ENCODE results near the gene GDF9. TPM values are rescaled to one million over a fixed set of nuclear protein-coding genes. Genes with fewer than 3 reads are reported as not detected.

The GDF9 gene
- total and polyA plus RNA-seq, 2 donors (not counting 3 experiments of a cell fraction or from before 2014, with no cell fraction given), result 0.07 TPM; not detected in 1

DNA sequence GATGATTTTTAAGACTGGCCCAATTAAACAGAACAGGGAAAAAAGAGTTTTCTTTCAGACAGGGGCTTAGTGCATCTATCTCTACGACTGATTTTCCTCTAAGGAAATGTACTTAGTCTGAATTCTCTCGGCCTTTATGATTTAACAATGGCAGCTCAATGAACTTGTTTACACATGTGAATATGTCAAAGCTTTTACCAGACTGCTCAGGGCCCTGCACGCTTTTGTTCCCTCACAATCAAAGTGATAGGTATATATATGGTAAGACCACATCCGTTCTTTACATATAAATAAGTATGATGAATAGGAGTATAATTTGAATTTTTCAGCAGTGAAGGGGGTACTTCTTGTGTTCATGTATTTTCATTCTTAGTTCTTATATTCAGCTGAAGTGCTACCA is 34.8 kb upstream of the GDF9 start:
- ChIA-PET CTCF (interaction anchor here (0.5 to 1.4 kb wide), 3 partner anchors 9 to 119 kb away, joined by 3 to 4 read pairs (median 4); no protein-coding TSS in a partner anchor), POLR2A (no interaction called here)
- peaks cover 18 to 21% of the 10 kb centered on the region in 2 experiments for H3K36me3 ChIP-seq (ENCODE audit: control insufficient read depth in 2 of 2, extremely low read depth in 1 of 2, insufficient read depth in 2 of 2, low read length in 2 of 2)
- H3K9ac ChIP-seq (replicated peaks; ENCODE audit: extremely low read depth, insufficient read depth, low read length), result no peak overlapping the region
- H3K27ac ChIP-seq (ENCODE audit: insufficient read depth, low read depth, low read length), result no peak overlapping the region
- no peak overlapping the region for H2AFZ ChIP-seq (ENCODE audit: low read depth, low read length)
- no peak overlapping the region for H3K4me2 ChIP-seq (ENCODE audit: insufficient read depth, low read length)
- BruUV-seq (replicated peaks), result TSS peak; percentile 3
- FAIRE-seq, result no peak
- H3K9me1 ChIP-seq (replicated peaks; ENCODE audit: control insufficient read depth, extremely low read depth, insufficient read depth, low read length), result no peaks in the 10 kb centered on the region
- no peak overlapping the region for H3K4me3 ChIP-seq (replicated peaks in 1 of 3; ENCODE audit: insufficient read depth in 1 of 3, low read depth in 1 of 3, low read length in 3 of 3)
- intact Hi-C loops (cut with micrococcal nuclease), result no loop called here
- H3K9me3 ChIP-seq (replicated peaks; ENCODE audit: control insufficient read depth, insufficient read depth, low read length), result no peaks in the 10 kb centered on the region
- dilution Hi-C loops (cut with MboI; ENCODE audit: extremely low pct_ligation_motif_present, low sequenced_read_pairs), result no loop called here
- peaks cover 22% of the 10 kb centered on the region for H3K79me2 ChIP-seq (ENCODE audit: control insufficient read depth, insufficient read depth, low read length)
- TF ChIP-seq EZH2 (IDR thresholded peaks at IDR 0.05; ENCODE audit: borderline replicate concordance, low read depth, low read length, severe bottlenecking) (no peak), POLR2A (IDR thresholded peaks at IDR 0.05; ENCODE audit: low read depth, low read length) (no peak), POLR2AphosphoS5 (IDR thresholded peaks at IDR 0.05; ENCODE audit: insufficient read depth, low read depth, low read length) (no peak)
- no peaks in the 10 kb centered on the region for H3K27me3 ChIP-seq (ENCODE audit: control insufficient read depth in 2 of 2, insufficient read depth in 2 of 2, low read length in 2 of 2)
- peaks cover 6% of the 10 kb centered on the region for H4K20me1 ChIP-seq (replicated peaks; ENCODE audit: control insufficient read depth, extremely low read depth, insufficient read depth, low read length)
- no peak for DNase-seq (ENCODE audit: low read depth, low spot score)
- H3K4me1 ChIP-seq (ENCODE audit: control insufficient read depth, extremely low read depth, insufficient read depth, low read length), result peaks cover 8% of the 10 kb centered on the region

- no peaks in the 10 kb centered on the region for H3K27me3 ChIP-seq (ENCODE audit: control insufficient read depth in 2 of 2, insufficient read depth in 2 of 2, low read length in 2 of 2)
- ChIA-PET POLR2A (no interaction called here), CTCF (interaction anchor here (0.9 to 2.1 kb wide), 2 partner anchors 10 to 15 kb away, joined by 3 to 6 read pairs; no protein-coding TSS in a partner anchor)
- intact Hi-C loops (cut with micrococcal nuclease) (no loop called here), dilution Hi-C loops (cut with MboI; ENCODE audit: extremely low pct_ligation_motif_present, low sequenced_read_pairs) (no loop called here)
- H3K4me2 ChIP-seq (ENCODE audit: insufficient read depth, low read length), result no peak overlapping the region
- BruUV-seq (replicated peaks), result no TSS peak
- no peaks in the 10 kb centered on the region for H3K9me3 ChIP-seq (replicated peaks; ENCODE audit: control insufficient read depth, insufficient read depth, low read length)
- FAIRE-seq (no peak), DNase-seq (ENCODE audit: low read depth, low spot score) (no peak)
- peaks cover 10% of the 10 kb centered on the region for H3K79me2 ChIP-seq (ENCODE audit: control insufficient read depth, insufficient read depth, low read length)
- H2AFZ ChIP-seq (ENCODE audit: low read depth, low read length), result no peak overlapping the region
- TF ChIP-seq FOS (IDR thresholded peaks at IDR 0.05; ENCODE audit: borderline replicate concordance, insufficient read depth, low read length) (no peak), POLR2A (IDR thresholded peaks at IDR 0.05; ENCODE audit: low read depth, low read length) (no peak), POLR2AphosphoS5 (IDR thresholded peaks at IDR 0.05; ENCODE audit: insufficient read depth, low read depth, low read length) (no peak), JUN (IDR thresholded peaks at IDR 0.05; ENCODE audit: borderline replicate concordance, insufficient read depth, insufficient read length, low read depth) (no peak), MAX (IDR thresholded peaks at IDR 0.05; ENCODE audit: insufficient read depth, insufficient read length) (no peak), MYC (IDR thresholded peaks at IDR 0.05; ENCODE audit: low read depth, low read length) (no peak), GATA2 (IDR thresholded peaks at IDR 0.05; ENCODE audit: insufficient read depth, insufficient read length, low read depth, low read length) (no peak), EZH2 (IDR thresholded peaks at IDR 0.05; ENCODE audit: borderline replicate concordance, low read depth, low read length, severe bottlenecking) (no peak)
- TF ChIP-seq, protein P1, sequence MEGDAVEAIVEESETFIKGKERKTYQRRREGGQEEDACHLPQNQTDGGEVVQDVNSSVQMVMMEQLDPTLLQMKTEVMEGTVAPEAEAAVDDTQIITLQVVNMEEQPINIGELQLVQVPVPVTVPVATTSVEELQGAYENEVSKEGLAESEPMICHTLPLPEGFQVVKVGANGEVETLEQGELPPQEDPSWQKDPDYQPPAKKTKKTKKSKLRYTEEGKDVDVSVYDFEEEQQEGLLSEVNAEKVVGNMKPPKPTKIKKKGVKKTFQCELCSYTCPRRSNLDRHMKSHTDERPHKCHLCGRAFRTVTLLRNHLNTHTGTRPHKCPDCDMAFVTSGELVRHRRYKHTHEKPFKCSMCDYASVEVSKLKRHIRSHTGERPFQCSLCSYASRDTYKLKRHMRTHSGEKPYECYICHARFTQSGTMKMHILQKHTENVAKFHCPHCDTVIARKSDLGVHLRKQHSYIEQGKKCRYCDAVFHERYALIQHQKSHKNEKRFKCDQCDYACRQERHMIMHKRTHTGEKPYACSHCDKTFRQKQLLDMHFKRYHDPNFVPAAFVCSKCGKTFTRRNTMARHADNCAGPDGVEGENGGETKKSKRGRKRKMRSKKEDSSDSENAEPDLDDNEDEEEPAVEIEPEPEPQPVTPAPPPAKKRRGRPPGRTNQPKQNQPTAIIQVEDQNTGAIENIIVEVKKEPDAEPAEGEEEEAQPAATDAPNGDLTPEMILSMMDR (IDR thresholded peaks at IDR 0.05; ENCODE audit: extremely low read depth in 1 of 2, insufficient read depth in 1 of 2, low read depth in 1 of 2, low read length in 2 of 2), result no peak
- H3K9me1 ChIP-seq (replicated peaks; ENCODE audit: control insufficient read depth, extremely low read depth, insufficient read depth, low read length), result no peaks in the 10 kb centered on the region
- peaks cover 21 to 34% of the 10 kb centered on the region in 2 experiments for H3K36me3 ChIP-seq (ENCODE audit: control insufficient read depth in 2 of 2, extremely low read depth in 1 of 2, insufficient read depth in 2 of 2, low read length in 2 of 2)
- peaks cover 4% of the 10 kb centered on the region for H4K20me1 ChIP-seq (replicated peaks; ENCODE audit: control insufficient read depth, extremely low read depth, insufficient read depth, low read length)
- H3K4me3 ChIP-seq (replicated peaks in 1 of 3; ENCODE audit: insufficient read depth in 1 of 3, low read depth in 1 of 3, low read length in 3 of 3), result no peak overlapping the region
- H3K27ac ChIP-seq (ENCODE audit: insufficient read depth, low read depth, low read length), result no peak overlapping the region
- H3K9ac ChIP-seq (replicated peaks; ENCODE audit: extremely low read depth, insufficient read depth, low read length), result no peak overlapping the region
- H3K4me1 ChIP-seq (ENCODE audit: control insufficient read depth, extremely low read depth, insufficient read depth, low read length), result no peaks in the 10 kb centered on the region
Measured at GRCh38 chr5:132898094-132898493, 31.8 kb upstream of the GDF9 start.

Measured in endothelial cell of umbilical vein (primary cell).